Upper lobe of left lung (tissue), 6 donors: ENCODE results near the gene QDPR. TPM values are rescaled to one million over a fixed set of nuclear protein-coding genes. Genes with fewer than 3 reads are reported as not detected.

ENCODE experiments used
- ATAC-seq, 2 donors: fragments of 200-7000 bp; cut with Tn5 transposase; one replicate each; pipeline ENCODE4 v1.9.1; 2022; ENCODE audit warnings: mild to moderate bottlenecking in 2 of 2, moderate library complexity in 2 of 2; ENCODE audit not compliant: low FRiP score in 2 of 2
- DNase-seq, 2 donors: peaks; one replicate each; pipeline ENCODE4 v3.0.0-alpha.2; 2019 to 2020
- H3K27ac ChIP-seq, 4 donors: fragments of 200-600 bp; sonication (generic); one replicate each; pipeline ENCODE4 v1.5.1; 2016 to 2019
- H3K27me3 ChIP-seq, 4 donors: fragments of 200-600 bp; sonication (generic); one replicate each; pipeline ENCODE4 v1.5.1; 2017 to 2019
- H3K36me3 ChIP-seq, 4 donors: fragments of 200-600 bp; sonication (generic); one replicate each; pipeline ENCODE4 v1.5.1; 2016 to 2019
- H3K4me1 ChIP-seq, 4 donors: fragments of 200-600 bp; sonication (generic); one replicate each; pipeline ENCODE4 v1.5.1; 2018 to 2019
- H3K4me3 ChIP-seq, 4 donors: fragments of 200-600 bp; sonication (generic); one replicate each; pipeline ENCODE4 v1.5.1; 2017 to 2019; ENCODE audit warnings: mild to moderate bottlenecking in 2 of 4, moderate library complexity in 1 of 4
- H3K9me3 ChIP-seq, 4 donors: fragments of 200-600 bp; sonication (generic); one replicate each; pipeline ENCODE4 v1.5.1; 2018 to 2019
- EP300 ChIP-seq, 4 donors: sonication (generic); formaldehyde crosslinking; IDR thresholded peaks; one replicate each; pipeline ENCODE4 v1.5.1; 2017; ENCODE audit warnings: antibody characterized with exemption in 4 of 4, control low read depth in 2 of 4
- POLR2A ChIP-seq, 4 donors: fragments of 450-650 bp; IDR thresholded peaks; one replicate each; pipeline ENCODE4 v1.5.1; 2016 to 2017; ENCODE audit warnings: antibody characterized with exemption in 4 of 4, mild to moderate bottlenecking in 2 of 4
- POLR2AphosphoS5 ChIP-seq, 2 donors: sonication (generic); formaldehyde crosslinking; IDR thresholded peaks; one replicate each; pipeline ENCODE4 v1.5.1; 2017; ENCODE audit warnings: antibody characterized with exemption in 2 of 2
- WGBS, 2 donors: methylation state at CpG; one replicate each; pipeline ENCODE4 v1.1.5; 2017 to 2018; 5-methylcytosine and 5-hydroxymethylcytosine counted together
- total RNA-seq, 6 donors: library from RNA; depleted of rRNA in 4 of 6; stranded (reverse); fragments of >200 nt in 4 of 6; gene quantifications; one replicate each; pipeline versions ENCODE4 v1.1.0 to v1.2.1, GENCODE V29; 2016 to 2021
- TF ChIP-seq, protein P1 (sequence below), 6 experiments: fragments of 450-650 bp in 4 of 6; fragments of 200-600 bp in 2 of 6; sonication (generic) in 2 of 6; IDR thresholded peaks; one replicate each; pipeline ENCODE4 v1.5.1; 2016 to 2019; ENCODE audit warnings: antibody characterized with exemption in 6 of 6
- donor health status: DM: no; HTN: no; CAD: no; lungs with moderate emphysema.
- donor health status: DM: no; HTN: yes; CAD: no; lungs with severe emphysema.

QDPR gene
- total RNA-seq, 6 donors from 2014 or later: 16.3 to 48.4 (median 22.7) TPM

- 90 to 99% methylated on average over 17 to 28 of the region's 28 CpGs for WGBS, 2 donors
- H3K27me3 ChIP-seq: no peaks in the 10 kb centered on the region
- no peaks in the 10 kb centered on the region for H3K4me1 ChIP-seq
- no peak overlapping the region for H3K4me3 ChIP-seq
- no peaks in the 10 kb centered on the region for H3K9me3 ChIP-seq
- no peak overlapping the region for H3K27ac ChIP-seq
- no peaks in the 10 kb centered on the region for H3K36me3 ChIP-seq
- peak in 1 of 2 donors; percentile 69 for DNase-seq
- peak in 1 of 2 donors; percentile 16 for ATAC-seq
- no peak for TF ChIP-seq POLR2A (IDR thresholded peaks at IDR 0.05)
- no peak for TF ChIP-seq POLR2AphosphoS5 (IDR thresholded peaks at IDR 0.05)
- no peak for TF ChIP-seq EP300 (IDR thresholded peaks at IDR 0.05)
- TF ChIP-seq, protein P1, sequence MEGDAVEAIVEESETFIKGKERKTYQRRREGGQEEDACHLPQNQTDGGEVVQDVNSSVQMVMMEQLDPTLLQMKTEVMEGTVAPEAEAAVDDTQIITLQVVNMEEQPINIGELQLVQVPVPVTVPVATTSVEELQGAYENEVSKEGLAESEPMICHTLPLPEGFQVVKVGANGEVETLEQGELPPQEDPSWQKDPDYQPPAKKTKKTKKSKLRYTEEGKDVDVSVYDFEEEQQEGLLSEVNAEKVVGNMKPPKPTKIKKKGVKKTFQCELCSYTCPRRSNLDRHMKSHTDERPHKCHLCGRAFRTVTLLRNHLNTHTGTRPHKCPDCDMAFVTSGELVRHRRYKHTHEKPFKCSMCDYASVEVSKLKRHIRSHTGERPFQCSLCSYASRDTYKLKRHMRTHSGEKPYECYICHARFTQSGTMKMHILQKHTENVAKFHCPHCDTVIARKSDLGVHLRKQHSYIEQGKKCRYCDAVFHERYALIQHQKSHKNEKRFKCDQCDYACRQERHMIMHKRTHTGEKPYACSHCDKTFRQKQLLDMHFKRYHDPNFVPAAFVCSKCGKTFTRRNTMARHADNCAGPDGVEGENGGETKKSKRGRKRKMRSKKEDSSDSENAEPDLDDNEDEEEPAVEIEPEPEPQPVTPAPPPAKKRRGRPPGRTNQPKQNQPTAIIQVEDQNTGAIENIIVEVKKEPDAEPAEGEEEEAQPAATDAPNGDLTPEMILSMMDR (IDR thresholded peaks at IDR 0.05): no peak
Observed at GRCh38 chr4:17436750-17437090, 75.2 kb downstream of the QDPR start.

Other genes starting within 250 kb of the QDPR start
- not detected for gene CLRN2, start 3.1 kb upstream of the QDPR start, total RNA-seq
- 100 to 1,000 TPM in 1 of 6 donors, 10 to 100 TPM in 5; 70.0 to 116 (median 94.3) TPM for gene LAP3, start 65.1 kb upstream of the QDPR start, total RNA-seq
- 10 to 100 TPM; 14.7 to 56.2 (median 19.0) TPM for gene MED28, start 102.6 kb upstream of the QDPR start, total RNA-seq